GM18511 (cell line): ENCODE measurements around the gene GRK5.

Experiments used
- ATAC-seq: cut with Tn5 transposase; IDR thresholded peaks from one replicate; pipeline ENCODE4 v1.9.1; 2021; ENCODE audit warnings: mild to moderate bottlenecking, moderate library complexity; ENCODE audit not compliant: unreplicated experiment

GRK5 gene

DNA sequence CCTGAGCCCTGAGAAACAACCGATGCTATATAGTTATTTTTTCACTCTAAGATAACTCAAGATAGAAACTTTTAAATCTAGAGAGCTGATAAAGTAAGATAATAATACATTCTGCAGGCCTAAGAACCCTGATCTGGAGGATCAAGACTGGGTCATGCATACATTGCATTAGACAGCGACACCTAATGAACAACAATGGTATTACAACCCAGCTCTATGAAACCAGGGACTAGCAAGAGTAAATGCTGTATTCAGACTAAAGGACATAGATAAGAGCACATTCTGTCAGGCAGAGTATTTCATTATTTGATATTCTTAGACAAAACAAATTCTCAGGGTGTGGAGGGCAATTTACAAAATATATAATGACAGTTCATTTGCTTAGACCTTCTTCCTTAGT, 148.6 kb downstream of the GRK5 start:
- no peak for ATAC-seq

DNA sequence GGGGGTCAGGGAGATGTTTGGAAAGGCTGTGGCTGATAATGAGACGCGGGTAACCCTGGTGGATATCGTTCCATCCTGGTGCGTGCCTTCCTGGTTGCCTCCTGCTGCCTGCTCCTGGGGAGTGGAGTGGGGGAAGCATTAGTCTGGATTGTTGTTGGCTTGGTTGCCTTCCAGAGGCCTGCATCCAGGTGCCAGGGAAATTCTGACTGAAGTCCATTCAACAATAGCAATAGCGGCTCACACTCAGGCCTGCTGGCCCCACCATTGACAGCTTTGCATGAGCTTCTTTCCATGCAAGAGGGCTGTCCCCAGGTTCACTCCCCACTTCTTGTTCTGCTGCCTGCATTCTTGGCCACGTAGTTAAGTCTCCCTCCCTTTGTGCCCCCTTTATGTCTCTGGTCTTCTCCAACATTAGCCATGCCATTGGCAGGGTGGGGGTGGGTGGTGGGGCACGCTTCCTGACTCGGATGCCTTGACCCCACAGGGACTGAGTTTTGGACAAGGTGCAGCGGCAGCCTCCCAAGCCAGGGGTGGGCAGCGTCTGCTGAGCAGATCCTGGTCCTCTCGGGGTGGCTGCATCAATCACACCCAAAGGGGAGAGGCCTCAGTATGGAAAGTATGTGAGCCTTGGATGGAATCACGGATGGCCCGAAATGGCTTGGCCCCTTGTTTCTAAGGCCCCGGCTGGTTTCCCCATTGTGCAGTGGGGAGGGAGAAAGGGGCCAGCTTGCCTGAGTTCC, 150.2 kb downstream of the GRK5 start:
- no peak for ATAC-seq

DNA sequence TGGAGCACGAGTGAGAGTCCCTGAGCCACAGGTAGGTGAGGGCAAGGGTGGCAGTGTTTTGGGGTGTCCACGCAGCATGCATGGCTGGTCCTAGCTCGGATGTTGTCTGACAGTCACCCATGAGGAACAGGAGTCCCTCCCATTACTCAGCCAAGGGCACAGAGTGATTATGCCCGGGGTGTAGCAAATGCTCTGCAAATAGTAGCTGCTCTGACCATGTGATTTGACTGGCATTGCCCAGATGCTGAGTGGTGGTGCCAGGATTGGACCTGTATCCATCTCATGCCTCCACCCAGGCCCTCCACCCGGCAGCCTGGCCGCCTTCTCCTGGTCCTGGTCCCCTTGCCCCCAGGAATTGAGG, 150.8 kb downstream of the GRK5 start:
- no peak for ATAC-seq

DNA sequence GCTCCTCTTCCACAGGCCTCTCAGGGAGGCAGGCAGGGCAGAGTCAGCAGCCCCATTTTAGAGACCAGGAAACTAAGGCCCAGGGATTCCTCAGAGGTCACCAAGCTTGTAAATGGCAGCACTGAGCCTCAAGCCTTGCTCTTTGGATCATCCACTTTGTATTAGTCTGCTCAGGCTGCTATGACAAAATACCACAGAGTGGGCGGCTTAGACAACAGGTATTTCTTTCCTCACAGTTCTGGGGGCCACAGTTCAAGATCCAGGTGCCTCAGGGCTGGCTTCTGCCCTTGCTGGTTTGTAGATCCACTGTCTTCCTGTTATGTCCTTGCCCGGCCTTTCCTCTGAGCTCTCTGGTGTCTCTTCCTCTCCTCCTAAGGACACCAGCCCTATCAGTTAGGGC, 151.2 kb downstream of the GRK5 start:
- no peak for ATAC-seq

DNA sequence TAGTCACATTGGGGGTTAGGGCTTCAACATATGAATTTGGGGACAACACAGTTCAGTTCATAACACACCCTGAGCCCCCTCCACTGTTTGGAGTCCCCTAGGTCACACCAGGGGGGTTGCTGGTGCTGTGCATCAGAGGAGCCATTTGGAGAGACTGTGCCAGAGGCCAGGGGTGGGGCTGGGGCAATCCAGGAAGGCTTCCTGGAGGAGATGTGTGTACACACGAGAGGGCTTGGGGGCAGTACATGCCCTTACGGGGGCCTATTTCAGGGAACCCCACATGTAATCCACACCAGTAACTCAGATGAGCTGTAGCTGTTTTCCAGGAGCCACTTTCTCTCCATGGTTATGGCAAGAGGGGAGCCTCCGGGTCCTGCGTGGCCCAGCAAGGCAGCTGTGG, 151.7 kb downstream of the GRK5 start:
- no peak for ATAC-seq

DNA sequence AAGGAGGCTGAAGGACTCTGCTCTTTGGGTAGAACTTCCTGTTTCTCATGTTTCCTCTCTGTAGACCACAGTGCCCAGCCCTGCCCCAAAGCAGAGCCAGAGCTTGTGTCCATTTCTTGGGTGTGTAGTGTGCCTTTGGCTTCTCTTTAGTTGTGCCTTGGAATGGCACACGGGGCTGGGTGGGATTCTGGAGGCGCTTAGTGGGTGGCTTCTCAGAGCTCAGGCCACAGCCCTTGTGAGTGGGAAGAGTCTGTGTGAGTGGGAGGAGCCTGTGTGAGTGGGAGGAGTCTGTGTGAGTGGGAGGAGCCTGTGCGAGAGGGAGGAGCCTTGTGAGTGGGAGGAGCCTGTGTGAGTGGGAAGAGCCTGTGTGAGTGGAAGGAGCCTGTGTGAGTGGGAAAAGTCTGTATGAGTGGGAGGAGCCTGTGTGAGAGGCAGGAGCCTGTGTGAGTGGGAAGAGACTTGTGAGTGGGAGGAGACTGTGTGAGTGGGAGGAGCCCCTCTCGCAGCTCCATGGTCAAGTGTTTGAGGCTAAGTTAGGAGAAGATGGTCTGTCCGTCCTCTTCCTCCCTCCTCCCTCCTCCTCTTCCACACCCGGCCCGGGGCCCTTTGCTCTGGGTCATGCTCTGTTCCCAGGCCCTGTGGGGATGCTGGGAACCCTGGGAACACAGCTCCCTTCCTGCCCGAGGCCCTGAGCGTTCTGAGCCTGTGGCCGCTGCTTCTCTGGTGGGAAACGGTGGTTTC, 153.0 kb downstream of the GRK5 start:
- ATAC-seq, result no peak

DNA sequence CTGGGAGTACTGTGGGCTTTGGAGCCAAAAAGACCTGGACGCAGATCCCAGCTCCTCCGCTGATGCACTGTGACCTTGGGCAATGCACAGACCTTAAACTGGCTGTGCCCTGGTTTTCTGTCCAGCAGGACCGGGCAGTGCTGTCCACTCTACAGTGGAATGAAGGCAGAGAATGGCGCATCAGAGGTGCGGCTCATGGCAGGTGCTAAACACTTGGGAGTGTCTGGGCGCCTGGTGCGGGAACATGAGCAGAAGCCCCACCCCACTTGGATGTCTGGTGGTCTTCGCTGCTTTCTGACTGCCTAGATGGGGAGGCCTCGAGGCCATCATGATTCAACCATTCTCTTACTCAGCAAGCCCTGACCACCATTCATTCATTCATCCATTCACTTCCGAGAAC, 153.7 kb downstream of the GRK5 start:
- ATAC-seq, result no peak

DNA sequence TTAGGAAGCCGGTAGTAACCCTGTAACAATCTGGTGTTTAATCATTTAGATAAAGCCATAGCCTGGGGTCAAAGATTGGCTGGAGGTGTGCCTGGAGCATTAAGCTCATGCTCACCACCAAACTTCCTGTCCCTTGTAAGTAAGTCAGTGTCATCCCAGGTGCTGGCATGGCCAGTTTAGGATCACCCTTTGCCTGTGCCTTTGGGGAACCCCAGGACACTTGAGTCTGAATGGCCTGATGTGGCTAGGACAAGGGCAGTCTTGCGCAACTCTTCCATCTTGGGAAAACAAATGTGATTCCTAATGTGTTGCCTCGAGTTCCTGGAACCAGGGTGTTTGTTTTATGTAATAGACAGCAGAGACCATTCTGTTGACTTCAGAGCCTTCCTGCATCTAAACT, 154.8 kb downstream of the GRK5 start:
- no peak for ATAC-seq

DNA sequence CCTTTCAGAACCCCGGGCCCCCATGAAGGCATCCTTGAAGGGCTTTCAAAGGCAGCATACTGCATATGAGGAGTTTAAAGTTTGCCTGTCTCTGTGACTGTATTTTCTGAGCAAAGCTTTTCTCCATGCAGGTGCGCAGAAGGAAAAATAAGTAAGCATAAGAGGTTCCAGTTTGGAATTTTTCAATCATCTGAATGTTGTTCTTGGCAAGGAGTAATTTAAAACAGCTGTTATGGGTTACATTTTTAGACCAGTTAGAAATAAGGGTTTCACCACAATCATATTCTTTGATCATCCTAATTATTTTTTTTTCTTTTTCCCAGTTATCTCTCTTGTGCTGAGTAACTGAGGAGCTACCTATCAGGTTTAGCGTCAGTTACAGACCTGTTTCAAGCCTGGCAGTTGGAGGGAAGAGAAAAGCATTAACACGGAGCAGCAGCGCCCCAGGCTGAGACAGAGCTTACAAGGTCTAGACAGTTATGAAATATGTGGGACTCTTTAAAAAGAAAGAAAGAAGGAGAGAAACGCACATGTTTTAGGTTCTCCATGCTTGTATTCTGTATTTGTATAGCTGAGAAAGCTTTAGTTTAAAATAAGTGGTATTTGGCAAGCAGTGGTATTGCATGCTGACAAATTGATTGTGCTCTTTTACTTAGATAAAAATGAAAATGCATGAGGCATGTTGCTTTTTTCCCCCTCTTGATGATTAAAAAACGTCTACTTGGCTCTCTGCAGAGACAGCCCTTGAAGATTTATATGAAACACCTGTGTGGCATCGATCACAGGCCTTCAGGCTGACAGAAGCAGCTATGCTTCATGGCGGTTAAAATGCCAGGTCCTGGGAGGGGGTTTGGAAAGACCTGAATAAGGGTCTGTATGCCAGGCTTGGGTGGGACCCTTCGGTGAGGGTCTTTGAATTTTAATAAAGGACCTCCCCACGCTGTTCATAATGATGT, 157.6 kb downstream of the GRK5 start:
- no peak for ATAC-seq

DNA sequence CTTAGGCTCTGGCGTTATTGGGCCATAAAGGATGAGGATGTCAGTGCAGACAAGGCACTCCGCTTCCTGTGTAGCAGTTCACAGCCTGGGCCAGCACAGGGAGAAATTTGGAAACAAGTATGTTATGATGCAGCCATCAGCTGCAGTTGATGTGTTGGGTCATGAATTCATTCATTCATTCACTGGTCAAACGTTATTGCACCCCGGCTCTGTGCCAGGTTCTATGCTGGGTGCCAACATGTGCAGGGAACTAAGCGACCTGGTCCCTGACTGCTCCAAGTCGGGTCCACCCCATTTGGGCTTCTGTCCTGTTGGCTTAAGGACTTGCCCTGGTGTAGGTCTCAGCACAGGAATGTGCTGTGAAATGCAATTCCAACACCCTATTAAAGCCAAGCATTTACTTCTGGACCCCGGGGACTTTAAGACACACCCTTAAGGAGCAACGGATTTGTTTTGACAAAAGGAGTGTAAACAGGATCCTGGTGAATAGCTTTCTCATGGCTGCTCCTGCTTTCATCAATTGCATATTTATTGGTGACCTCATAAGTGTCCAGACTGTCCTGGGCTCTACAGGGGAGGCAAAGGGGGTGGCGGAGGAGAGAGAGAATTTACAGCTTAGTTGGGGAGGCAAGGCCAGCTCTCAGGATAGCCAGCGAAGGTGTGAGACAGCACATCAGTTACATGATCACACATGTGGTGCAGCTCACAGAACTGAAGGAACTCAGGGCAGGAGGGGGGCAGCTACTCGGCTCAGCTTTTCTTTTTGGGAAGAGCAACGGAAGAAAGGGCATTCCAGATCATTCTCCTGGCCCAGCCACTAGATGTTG, 158.6 kb downstream of the GRK5 start:
- ATAC-seq, result no peak

DNA sequence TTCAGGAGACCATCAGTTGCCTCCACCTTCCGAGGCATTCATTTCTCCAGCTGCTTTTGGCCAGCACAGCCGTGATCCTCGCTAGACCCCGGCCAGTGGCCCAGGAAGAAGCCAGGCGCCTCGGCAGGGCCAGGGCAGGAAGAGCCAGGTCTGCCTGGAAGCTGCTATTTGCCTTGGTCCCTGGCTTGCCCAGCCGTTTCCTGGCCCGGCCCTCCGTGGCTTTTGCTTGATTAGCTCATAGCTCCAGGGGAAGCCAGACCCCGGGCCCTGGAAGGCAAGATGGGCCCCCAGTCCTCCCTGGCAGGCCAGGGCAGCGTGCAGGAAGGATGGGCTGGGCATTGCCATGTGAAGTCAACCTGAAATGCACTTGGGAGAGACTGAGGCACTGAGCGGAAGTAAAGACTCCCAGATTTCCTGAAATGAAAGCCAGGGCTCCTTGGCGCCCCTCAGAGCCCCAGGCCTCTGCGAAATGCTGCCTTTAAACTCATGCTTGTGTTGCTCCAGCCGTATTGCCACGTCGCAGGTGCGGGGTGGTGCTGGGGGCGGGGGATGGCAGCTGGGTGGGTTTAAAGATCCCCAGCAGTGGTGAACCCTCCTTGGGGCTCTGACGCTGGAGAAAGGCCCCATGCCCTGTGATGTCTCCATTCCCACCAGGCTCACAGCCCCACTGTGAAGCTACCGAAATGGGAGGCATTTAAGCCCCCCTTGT, 160.6 kb downstream of the GRK5 start:
- ATAC-seq, result no peak

DNA sequence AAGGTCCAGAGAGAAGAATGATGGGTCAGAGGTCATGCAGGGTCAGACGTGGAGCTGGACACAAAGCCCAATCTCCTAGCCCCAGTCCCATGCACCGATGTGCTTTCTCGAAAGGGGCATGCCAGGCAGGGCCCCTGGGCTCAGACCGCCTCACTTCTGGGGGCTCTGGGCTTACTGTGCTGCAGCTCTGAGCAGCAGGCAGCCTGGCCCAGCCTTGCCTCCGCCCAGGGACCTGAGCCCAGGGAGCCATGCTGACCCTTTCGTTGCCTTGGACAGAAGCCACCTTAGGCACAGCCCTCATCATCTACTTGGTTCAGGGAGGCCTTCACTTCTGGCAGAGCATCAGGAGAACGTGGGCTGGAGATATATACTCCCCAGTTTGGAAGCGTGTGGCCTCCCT, 161.2 kb downstream of the GRK5 start:
- peak; percentile 4 for ATAC-seq

DNA sequence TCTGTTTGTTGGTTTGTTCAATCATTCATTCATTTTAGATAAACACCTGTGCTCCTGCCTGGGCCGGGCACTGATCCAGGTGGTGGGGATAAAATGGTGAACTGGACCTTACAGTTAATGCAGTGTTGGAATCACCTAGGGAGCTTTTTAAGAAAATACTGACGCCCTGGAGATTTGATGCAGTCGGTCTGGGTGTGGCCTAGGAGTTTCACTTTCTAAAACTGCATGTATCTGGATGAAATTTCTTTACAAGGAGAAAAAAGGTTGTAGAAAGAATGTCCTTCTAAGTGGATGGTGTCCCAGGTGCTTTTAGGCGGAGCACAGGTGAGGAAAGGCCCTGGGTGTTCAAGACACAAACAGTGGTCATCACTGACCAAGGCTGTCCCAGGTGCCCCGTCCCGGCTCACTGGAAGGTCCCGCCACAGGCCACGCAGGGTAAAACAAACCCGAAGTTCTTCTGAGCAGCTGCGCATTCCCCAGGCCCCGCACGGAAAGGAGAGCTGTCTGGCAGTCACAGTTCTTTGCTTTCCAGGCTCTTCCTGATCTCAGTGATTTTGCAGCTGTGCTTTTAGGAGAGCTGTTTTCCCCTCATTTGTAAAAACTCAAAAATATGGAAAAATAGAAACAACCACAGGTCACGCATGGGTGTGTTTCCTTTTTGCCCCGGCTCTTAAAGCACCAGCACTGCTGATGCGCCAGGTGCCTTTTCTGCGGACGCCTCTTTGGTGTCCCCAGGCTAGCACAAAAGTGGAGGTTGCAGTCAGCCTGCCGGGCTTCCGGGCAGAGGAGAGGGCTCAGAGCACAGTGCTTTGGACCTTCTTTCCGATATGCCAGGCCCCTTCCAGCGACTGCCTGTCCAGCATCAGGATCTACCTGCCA, 161.9 kb downstream of the GRK5 start:
- peak; percentile 80 for ATAC-seq

DNA sequence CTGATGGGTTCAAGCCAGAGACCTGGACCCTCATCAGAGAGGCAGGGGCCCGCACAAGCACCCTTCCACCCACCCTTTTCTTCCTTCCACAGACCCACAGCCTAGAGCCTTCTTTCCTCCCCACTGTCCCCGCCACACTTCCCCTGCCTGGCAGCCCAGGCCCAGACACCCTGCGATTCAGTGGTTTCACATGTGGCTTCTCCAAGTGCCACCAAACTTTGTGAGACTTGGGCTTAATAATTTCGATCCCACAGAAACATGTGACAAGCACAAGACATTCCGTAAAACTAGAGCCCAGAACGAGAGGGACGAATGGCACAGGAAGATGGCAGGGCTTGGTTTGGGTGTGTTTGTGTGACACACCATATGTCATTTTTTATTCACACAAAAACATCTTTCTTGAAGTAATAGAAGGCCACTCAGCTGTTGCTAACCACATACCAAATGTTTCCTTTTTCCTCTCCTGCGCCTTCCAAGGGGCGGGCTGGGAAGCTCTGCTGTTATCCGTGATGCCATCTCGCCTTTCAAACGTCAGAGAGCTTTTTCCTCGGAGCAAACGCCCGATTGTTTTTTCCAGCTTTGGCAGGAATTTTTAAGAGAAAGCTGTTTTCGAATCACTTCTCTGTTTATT, 162.9 kb downstream of the GRK5 start:
- ATAC-seq, result no peak

DNA sequence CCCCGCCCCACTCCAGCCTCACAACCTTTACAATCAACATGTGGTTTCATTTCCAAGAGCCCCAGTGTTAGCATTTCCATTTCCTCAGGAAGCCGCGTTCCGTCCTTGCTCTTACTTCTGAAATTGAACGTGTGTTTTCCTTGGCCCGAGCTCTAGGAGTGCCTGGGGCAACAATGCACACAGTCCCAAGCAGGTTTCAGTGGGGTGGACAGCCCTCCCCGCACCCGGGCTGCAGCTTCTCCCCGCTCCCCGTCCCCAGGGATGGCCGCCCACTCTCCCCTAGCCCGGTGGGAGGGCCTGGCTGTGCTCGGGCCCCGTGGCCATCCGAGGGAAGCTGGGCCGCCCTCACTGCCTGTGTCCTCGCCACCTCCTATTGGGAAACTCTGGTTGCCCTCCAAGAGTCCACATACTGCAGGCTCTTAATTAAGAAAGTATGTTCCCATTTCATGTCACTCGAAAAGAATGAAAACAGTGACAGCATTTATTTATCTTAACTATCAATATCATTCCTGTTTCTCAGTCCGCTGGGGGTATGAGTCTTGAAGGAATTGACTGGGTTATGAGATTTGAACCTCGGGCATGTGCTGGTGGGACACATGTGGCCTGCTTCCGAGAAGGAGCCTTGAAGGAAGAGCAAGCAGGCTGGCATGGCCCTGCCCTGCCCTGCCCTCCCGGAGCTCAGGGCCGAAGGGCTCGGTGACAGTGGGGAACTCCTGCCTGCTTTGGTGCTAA, 163.8 kb downstream of the GRK5 start:
- ATAC-seq, result no peak

DNA sequence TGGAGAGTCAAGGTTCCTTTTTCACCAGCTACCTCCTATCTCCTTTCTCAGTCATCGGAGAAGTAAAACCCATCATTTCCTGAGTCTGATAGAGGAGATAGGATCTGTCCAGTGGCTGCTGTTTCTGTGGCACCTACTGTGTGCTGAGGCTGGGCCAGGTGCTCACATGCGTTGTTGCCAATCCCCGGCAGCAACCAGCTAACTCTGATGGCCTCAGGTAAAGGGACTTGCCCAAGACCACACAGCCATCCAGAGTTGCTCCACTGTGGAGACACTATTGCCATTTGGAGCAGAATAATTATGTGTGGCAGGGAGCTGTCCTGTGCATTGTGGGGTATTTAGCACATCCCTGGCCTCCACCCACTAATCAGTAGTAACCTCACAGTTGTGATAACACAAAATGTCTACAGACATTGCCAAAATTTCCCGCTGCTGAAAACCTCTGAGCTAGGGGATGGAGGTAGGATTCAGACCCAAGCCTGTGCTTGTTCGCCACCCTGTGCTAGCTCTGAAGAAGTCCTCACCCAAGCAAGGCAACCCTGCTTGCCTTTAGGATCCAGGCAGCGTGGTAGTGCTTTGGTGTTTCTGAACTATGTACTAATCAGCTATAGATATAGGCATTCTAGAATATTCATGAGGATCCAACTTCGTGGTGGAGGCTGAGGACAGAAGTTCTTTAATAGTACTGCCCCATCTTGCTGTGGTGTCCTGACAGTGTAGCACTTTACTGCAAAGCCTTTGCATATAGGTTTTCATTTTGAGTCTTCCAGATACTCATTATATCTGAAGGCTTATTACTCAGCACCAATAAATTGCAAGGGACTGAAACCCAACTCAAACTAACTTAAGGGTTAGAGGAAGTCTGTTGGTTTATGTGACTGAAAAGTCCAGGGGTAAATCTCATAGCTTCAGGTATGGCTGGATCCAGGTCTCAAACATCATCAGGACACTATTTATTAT, 164.6 kb downstream of the GRK5 start:
- no peak for ATAC-seq
